Gastroesophageal sphincter (tissue), 4 donors: ENCODE measurements around the gene KIAA1755. TPM values are rescaled to one million over a fixed set of nuclear protein-coding genes. Genes with fewer than 3 reads are reported as not detected.

Source experiments
- ATAC-seq: fragments of 150-250 bp; one replicate; pipeline ENCODE4 v1.9.1; 2016; ENCODE audit warnings: mild to moderate bottlenecking, moderate library complexity
- H3K27ac ChIP-seq, 4 donors: fragments of 200-600 bp; sonication (generic) in 3 of 4; 1 replicate in 3 of 4; 2 replicates in 1 of 4; pipeline ENCODE4 v1.5.1; 2016 to 2019
- H3K27me3 ChIP-seq: fragments of 200-600 bp; sonication (generic); one replicate; pipeline ENCODE4 v1.5.1; 2019
- H3K36me3 ChIP-seq, 2 donors: fragments of 200-600 bp; sonication (generic); one replicate each; pipeline ENCODE4 v1.5.1; 2019; ENCODE audit warnings: control low read depth in 1 of 2
- H3K4me1 ChIP-seq, 3 donors: fragments of 200-600 bp; sonication (generic); 1 replicate in 2 of 3; 2 replicates in 1 of 3; pipeline ENCODE4 v1.5.1; 2016 to 2019; ENCODE audit warnings: control low read depth in 2 of 3
- H3K4me3 ChIP-seq, 2 donors: fragments of 200-600 bp; sonication (generic); one replicate each; pipeline ENCODE4 v1.5.1; 2019; ENCODE audit warnings: mild to moderate bottlenecking in 1 of 2, moderate library complexity in 1 of 2
- H3K9me3 ChIP-seq, 3 donors: fragments of 200-600 bp; sonication (generic); one replicate each; pipeline ENCODE4 v1.5.1; 2017 to 2019; ENCODE audit warnings: control low read depth in 2 of 3
- CTCF ChIP-seq, 4 experiments: fragments of 200-600 bp in 2 of 4; fragments of 450-650 bp in 2 of 4; sonication (generic) in 1 of 4; IDR thresholded peaks; one replicate each; pipeline ENCODE4 v1.5.1; 2017 to 2019; ENCODE audit warnings: antibody characterized with exemption in 4 of 4, mild to moderate bottlenecking in 2 of 4, moderate library complexity in 2 of 4
- EP300 ChIP-seq: sonication (generic); formaldehyde crosslinking; IDR thresholded peaks from one replicate; pipeline ENCODE4 v1.6.1; 2017; ENCODE audit warnings: antibody characterized with exemption, mild to moderate bottlenecking
- POLR2A ChIP-seq, 2 donors: fragments of 450-650 bp; IDR thresholded peaks; one replicate each; pipeline ENCODE4 v1.6.1; 2017; ENCODE audit warnings: antibody characterized with exemption in 2 of 2, mild to moderate bottlenecking in 2 of 2, moderate library complexity in 1 of 2
- POLR2AphosphoS5 ChIP-seq: sonication (generic); formaldehyde crosslinking; IDR thresholded peaks from one replicate; pipeline ENCODE4 v1.6.1; 2017; ENCODE audit warnings: antibody characterized with exemption
- WGBS, 2 donors: methylation state at CpG; one replicate each; pipeline ENCODE4 v1.1.5; 2018; ENCODE audit warnings: low coverage in 1 of 2; 5-methylcytosine and 5-hydroxymethylcytosine counted together
- total RNA-seq, 4 donors: library from RNA; depleted of rRNA; stranded (reverse); fragments of >200 nt; gene quantifications; one replicate each; pipeline ENCODE4 v1.1.0, GENCODE V29; 2016

KIAA1755 gene
- total RNA-seq, 4 donors from 2014 or later: 5.1 to 19.9 (median 11.5) TPM

GRCh38 chr20:38246357-38247165 lies 14.0 kb downstream of the KIAA1755 start:
- peak; percentile 41 for ATAC-seq
- 24 to 34% methylated on average over 6 to 10 of the region's 14 CpGs for WGBS, 2 donors
- Histone ChIP-seq H3K36me3 (peaks cover 0 to 7% of the 10 kb centered on the region in 2 donors), H3K4me3 (no peak overlapping the region), H3K9me3 (peaks cover 0 to 22% (median 0%) of the 10 kb centered on the region in 3 donors), H3K27ac (peak overlapping the region in 3 of 4 donors; percentile 77 to 83 (median 80)), H3K4me1 (peaks cover 0 to 46% (median 11%) of the 10 kb centered on the region in 3 donors), H3K27me3 (no peaks in the 10 kb centered on the region)
- TF ChIP-seq EP300 (no peak), POLR2AphosphoS5 (peak; percentile 66)

DNA sequence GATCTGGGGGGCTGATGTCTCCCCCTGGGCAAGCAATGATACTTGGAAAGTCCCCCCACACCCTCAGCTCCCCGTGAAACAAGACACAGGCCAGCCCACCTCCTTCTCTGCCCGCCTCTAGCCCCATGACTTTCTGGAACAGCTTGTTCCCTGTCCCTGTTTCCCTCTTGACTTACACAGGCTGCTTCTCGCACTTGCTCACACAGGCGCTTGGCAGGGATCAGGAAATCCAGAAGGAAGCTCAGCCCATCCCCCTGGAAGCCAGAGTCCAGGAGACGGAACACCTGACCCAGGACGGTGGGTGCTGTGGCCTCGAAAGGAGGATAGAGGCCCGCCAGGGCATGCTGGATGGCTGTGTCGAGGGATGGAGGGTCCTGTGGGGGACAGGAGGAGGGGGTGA lies 14.8 kb downstream of the KIAA1755 start:
- Histone ChIP-seq H3K27ac (peak overlapping the region; percentile 77 to 83 (median 80)), H3K9me3 (peaks cover 0 to 26% (median 0%) of the 10 kb centered on the region in 3 donors), H3K36me3 (peaks cover 0 to 15% of the 10 kb centered on the region in 2 donors), H3K4me1 (peaks cover 0 to 40% (median 11%) of the 10 kb centered on the region in 3 donors), H3K4me3 (no peak overlapping the region), H3K27me3 (no peaks in the 10 kb centered on the region)
- TF ChIP-seq POLR2AphosphoS5 (peak; percentile 97), CTCF (IDR thresholded peaks at IDR 0.05) (no peak)
- ATAC-seq: peak; percentile 81
- WGBS, 2 donors: 53 to 67% methylated on average over 2 to 3 of the region's 9 CpGs

DNA sequence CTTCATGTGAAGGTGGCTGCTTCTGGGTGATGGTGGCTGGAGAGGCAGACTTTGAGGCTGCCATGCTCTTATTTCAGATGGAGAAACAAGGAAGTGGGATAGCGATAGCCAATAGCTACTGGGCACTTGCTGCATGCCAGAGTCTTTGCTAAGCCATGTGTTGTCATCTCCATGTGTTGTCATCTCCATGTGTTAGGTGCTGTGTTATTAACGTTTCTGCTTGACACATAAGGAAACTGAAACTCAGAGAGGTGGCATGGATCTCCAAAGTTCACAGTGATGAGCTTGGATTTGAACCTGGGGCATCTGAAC lies 16.9 kb downstream of the KIAA1755 start:
- no peak for ATAC-seq
- Histone ChIP-seq H3K9me3 (peaks cover 0 to 26% (median 0%) of the 10 kb centered on the region in 3 donors), H3K4me1 (peaks cover 0 to 36% (median 7%) of the 10 kb centered on the region in 3 donors), H3K27me3 (no peaks in the 10 kb centered on the region), H3K4me3 (no peak overlapping the region), H3K36me3 (peaks cover 0 to 16% of the 10 kb centered on the region in 2 donors), H3K27ac (peak overlapping the region in 1 of 4 donors; percentile 77)
- TF ChIP-seq CTCF (IDR thresholded peaks at IDR 0.05): no peak
- no peak for TF ChIP-seq EP300
- no peak for TF ChIP-seq POLR2AphosphoS5
- TF ChIP-seq POLR2A (IDR thresholded peaks at IDR 0.05): no peak
- 71 to 100% methylated on average over 1 to 2 of the region's 2 CpGs for WGBS, 2 donors

GRCh38 chr20:38242848-38243708 lies 17.5 kb downstream of the KIAA1755 start:
- Histone ChIP-seq H3K4me3 (no peak overlapping the region), H3K36me3 (peaks cover 0 to 16% of the 10 kb centered on the region in 2 donors), H3K27ac (peak overlapping the region in 1 of 4 donors; percentile 77), H3K27me3 (no peaks in the 10 kb centered on the region), H3K4me1 (peaks cover 0 to 36% (median 7%) of the 10 kb centered on the region in 3 donors), H3K9me3 (peaks cover 0 to 26% (median 0%) of the 10 kb centered on the region in 3 donors)
- WGBS, 2 donors: 48 to 52% methylated on average over 5 of the region's 5 CpGs
- TF ChIP-seq POLR2AphosphoS5 (no peak), POLR2A (IDR thresholded peaks at IDR 0.05) (no peak), EP300 (no peak), CTCF (IDR thresholded peaks at IDR 0.05) (no peak)
- ATAC-seq: no peak

DNA sequence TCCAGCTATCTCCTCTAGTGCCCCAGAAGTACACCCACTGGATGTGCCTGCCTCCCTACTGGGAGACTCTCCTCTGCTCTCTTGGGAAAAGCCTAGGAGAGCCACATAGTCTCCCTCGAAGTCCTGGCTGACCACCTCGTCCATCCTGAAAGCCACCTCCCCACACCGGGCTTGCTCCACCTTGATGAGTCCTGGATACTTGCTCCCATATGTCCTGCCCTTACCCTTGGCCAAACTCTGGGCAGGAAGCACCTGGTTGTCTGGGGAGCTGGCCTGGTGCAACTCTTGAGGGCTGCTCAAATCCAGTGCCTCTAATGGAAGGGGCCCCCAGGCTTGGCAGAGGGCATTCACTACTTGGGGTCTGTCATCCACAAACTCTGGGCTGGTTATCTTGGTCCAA lies 19.3 kb downstream of the KIAA1755 start:
- no peak for ATAC-seq
- H3K9me3 ChIP-seq: peaks cover 0 to 26% (median 0%) of the 10 kb centered on the region in 3 donors
- no peak overlapping the region for H3K4me3 ChIP-seq
- peaks cover 0 to 21% (median 0%) of the 10 kb centered on the region in 3 donors for H3K4me1 ChIP-seq
- H3K27me3 ChIP-seq: no peaks in the 10 kb centered on the region
- TF ChIP-seq POLR2AphosphoS5 (no peak), CTCF (IDR thresholded peaks at IDR 0.05) (no peak), POLR2A (IDR thresholded peaks at IDR 0.05) (no peak), EP300 (no peak)
- peaks cover 0 to 21% of the 10 kb centered on the region in 2 donors for H3K36me3 ChIP-seq
- no CpG with 5 or more reads among the region's 3 CpGs for WGBS, 2 donors
- H3K27ac ChIP-seq: no peak overlapping the region
